Measurements from ENCODE around the gene SIM2.

SIM2 gene

DNA sequence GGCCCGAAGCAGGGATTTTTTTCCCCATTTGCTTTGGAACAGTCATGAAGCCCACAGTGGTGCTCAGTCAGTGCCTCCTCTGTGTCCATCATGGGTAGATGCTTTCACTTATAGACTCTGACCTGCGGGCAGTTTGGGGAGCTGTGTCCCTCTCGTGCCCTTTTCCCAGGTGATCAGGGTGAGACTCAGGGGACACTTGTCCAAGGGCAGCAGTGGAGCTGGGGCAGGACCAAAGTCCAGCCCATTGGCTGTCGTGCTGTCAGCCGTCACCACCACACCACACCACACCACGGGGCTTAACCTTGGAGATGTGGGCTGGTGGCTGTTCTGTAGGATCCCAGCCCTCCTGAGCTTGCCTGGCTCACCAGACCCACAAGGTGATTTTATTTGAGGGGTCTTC is 34.9 kb downstream of the SIM2 start:
- no peaks in the 10 kb centered on the region for H3K27me3 ChIP-seq (ENCODE audit: insufficient read depth, poor library complexity, severe bottlenecking)
- TF ChIP-seq POLR2AphosphoS5 (IDR thresholded peaks at IDR 0.05; ENCODE audit: low read depth) (no peak), GABPA (IDR thresholded peaks at IDR 0.05; ENCODE audit: low read depth) (no peak), SPI1 (IDR thresholded peaks at IDR 0.05; ENCODE audit: borderline replicate concordance, low read depth) (no peak)
- TF ChIP-seq, protein P1, sequence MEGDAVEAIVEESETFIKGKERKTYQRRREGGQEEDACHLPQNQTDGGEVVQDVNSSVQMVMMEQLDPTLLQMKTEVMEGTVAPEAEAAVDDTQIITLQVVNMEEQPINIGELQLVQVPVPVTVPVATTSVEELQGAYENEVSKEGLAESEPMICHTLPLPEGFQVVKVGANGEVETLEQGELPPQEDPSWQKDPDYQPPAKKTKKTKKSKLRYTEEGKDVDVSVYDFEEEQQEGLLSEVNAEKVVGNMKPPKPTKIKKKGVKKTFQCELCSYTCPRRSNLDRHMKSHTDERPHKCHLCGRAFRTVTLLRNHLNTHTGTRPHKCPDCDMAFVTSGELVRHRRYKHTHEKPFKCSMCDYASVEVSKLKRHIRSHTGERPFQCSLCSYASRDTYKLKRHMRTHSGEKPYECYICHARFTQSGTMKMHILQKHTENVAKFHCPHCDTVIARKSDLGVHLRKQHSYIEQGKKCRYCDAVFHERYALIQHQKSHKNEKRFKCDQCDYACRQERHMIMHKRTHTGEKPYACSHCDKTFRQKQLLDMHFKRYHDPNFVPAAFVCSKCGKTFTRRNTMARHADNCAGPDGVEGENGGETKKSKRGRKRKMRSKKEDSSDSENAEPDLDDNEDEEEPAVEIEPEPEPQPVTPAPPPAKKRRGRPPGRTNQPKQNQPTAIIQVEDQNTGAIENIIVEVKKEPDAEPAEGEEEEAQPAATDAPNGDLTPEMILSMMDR (IDR thresholded peaks at IDR 0.05; ENCODE audit: insufficient read depth, low read length), result no peak
- TF ChIP-seq, protein P2, sequence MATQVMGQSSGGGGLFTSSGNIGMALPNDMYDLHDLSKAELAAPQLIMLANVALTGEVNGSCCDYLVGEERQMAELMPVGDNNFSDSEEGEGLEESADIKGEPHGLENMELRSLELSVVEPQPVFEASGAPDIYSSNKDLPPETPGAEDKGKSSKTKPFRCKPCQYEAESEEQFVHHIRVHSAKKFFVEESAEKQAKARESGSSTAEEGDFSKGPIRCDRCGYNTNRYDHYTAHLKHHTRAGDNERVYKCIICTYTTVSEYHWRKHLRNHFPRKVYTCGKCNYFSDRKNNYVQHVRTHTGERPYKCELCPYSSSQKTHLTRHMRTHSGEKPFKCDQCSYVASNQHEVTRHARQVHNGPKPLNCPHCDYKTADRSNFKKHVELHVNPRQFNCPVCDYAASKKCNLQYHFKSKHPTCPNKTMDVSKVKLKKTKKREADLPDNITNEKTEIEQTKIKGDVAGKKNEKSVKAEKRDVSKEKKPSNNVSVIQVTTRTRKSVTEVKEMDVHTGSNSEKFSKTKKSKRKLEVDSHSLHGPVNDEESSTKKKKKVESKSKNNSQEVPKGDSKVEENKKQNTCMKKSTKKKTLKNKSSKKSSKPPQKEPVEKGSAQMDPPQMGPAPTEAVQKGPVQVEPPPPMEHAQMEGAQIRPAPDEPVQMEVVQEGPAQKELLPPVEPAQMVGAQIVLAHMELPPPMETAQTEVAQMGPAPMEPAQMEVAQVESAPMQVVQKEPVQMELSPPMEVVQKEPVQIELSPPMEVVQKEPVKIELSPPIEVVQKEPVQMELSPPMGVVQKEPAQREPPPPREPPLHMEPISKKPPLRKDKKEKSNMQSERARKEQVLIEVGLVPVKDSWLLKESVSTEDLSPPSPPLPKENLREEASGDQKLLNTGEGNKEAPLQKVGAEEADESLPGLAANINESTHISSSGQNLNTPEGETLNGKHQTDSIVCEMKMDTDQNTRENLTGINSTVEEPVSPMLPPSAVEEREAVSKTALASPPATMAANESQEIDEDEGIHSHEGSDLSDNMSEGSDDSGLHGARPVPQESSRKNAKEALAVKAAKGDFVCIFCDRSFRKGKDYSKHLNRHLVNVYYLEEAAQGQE (IDR thresholded peaks at IDR 0.05; ENCODE audit: insufficient replicate concordance, low read depth), result no peak
- no peak overlapping the region for H3K4me3 ChIP-seq (replicated peaks; ENCODE audit: insufficient read depth, low read length)
- DNase-seq (ENCODE audit: low read depth in 1 of 2, low spot score in 1 of 2), result no peak
- no peak overlapping the region for H3K27ac ChIP-seq (replicated peaks)

DNA sequence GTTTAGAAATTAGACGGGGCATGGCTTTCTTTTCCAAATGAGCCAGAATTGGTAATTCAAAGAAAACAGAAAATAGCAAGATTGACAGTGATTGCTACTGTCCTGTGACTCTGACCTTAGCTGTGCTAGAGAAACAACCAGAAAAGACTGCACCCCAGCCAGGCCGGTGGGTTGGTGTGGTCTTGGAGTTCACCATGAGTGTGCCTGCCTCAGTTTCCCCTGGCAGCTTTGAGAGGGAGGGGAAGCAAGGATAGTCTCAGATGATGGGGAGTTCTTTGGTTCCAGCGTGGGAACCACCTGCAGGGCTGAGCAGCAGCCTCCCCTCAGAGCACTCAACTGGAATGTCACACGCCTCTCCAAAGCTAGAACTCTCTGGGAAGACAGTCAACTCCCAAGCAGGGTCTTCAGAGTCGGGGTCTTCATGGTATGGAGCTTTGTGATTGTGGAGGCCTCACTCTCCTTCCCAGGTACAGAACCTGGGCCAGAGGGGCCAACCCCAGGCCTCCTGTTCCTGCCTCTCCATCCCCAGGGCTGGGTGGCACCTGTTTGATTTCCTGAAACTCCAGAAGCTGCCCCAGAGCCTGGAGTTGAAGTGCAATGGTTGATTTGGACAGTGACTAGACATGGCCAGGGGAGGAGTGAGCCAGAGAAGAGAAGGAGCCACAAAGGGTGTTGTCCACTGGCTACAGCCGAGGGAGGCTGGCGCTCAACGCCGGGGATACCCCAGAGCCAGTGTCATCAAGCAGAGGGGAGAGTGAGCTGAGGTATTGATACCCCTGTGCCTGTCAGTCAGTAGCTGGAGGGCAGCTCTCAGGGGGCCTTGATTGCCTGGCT is 35.7 kb downstream of the SIM2 start:
- no peak overlapping the region for H3K27ac ChIP-seq (replicated peaks)
- TF ChIP-seq, protein P1 (IDR thresholded peaks at IDR 0.05; ENCODE audit: insufficient read depth, low read length), result no peak
- TF ChIP-seq SPI1 (IDR thresholded peaks at IDR 0.05; ENCODE audit: borderline replicate concordance, low read depth), result no peak
- no peak for TF ChIP-seq POLR2AphosphoS5 (IDR thresholded peaks at IDR 0.05; ENCODE audit: low read depth)
- TF ChIP-seq GABPA (IDR thresholded peaks at IDR 0.05; ENCODE audit: low read depth), result no peak
- TF ChIP-seq, protein P2 (IDR thresholded peaks at IDR 0.05; ENCODE audit: insufficient replicate concordance, low read depth), result no peak
- H3K27me3 ChIP-seq (ENCODE audit: insufficient read depth, poor library complexity, severe bottlenecking), result no peaks in the 10 kb centered on the region
- DNase-seq (ENCODE audit: low read depth in 1 of 2, low spot score in 1 of 2), result no peak
- H3K4me3 ChIP-seq (replicated peaks; ENCODE audit: insufficient read depth, low read length), result no peak overlapping the region

DNA sequence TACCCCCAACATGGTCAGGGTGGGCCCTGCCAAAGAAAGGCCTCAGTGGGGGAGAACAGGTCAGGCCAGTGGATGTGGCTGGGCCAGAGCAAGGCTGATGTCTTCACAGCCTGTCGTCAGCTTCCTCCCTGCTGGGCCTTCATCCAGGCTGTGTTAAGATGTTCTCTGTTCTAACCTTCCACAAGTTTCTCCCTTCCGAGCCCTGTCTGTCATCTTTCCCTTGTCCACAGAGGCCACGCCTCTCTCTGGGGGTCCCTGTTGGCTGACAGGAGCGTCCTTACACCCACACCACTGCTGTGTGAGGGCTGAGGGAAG is 36.2 kb downstream of the SIM2 start:
- Histone ChIP-seq H3K4me3 (replicated peaks; ENCODE audit: insufficient read depth, low read length) (no peak overlapping the region), H3K27me3 (ENCODE audit: insufficient read depth, poor library complexity, severe bottlenecking) (no peaks in the 10 kb centered on the region), H3K27ac (replicated peaks) (no peak overlapping the region)
- no peak for DNase-seq (ENCODE audit: low read depth in 1 of 2, low spot score in 1 of 2)
- no peak for TF ChIP-seq GABPA (IDR thresholded peaks at IDR 0.05; ENCODE audit: low read depth)
- no peak for TF ChIP-seq POLR2AphosphoS5 (IDR thresholded peaks at IDR 0.05; ENCODE audit: low read depth)
- TF ChIP-seq, protein P1 (IDR thresholded peaks at IDR 0.05; ENCODE audit: insufficient read depth, low read length), result no peak
- TF ChIP-seq, protein P2 (IDR thresholded peaks at IDR 0.05; ENCODE audit: insufficient replicate concordance, low read depth), result no peak
- TF ChIP-seq SPI1 (IDR thresholded peaks at IDR 0.05; ENCODE audit: borderline replicate concordance, low read depth), result no peak
